Vagina (tissue), 2 donors: ENCODE results near the gene DNM1L.

ENCODE experiments used
- POLR2A ChIP-seq, 2 donors: fragments of 450-650 bp; IDR thresholded peaks; one replicate each; pipeline ENCODE4 v1.6.1; 2017; ENCODE audit warnings: antibody characterized with exemption in 2 of 2, mild to moderate bottlenecking in 2 of 2, moderate library complexity in 2 of 2
- POLR2AphosphoS5 ChIP-seq, 2 donors: sonication (generic); formaldehyde crosslinking; IDR thresholded peaks; one replicate each; pipeline ENCODE4 v1.9.0; 2017; ENCODE audit warnings: antibody characterized with exemption in 2 of 2, mild to moderate bottlenecking in 2 of 2, low read depth in 1 of 2; ENCODE audit not compliant: insufficient read depth in 1 of 2
- TF ChIP-seq, protein P1 (sequence below), 3 experiments: fragments of 450-650 bp in 2 of 3; fragments of 200-600 bp in 1 of 3; sonication (generic) in 1 of 3; IDR thresholded peaks; one replicate each; pipeline ENCODE4 v1.5.1; 2017 to 2019; ENCODE audit warnings: antibody characterized with exemption in 3 of 3, mild to moderate bottlenecking in 2 of 3, moderate library complexity in 2 of 3

DNA sequence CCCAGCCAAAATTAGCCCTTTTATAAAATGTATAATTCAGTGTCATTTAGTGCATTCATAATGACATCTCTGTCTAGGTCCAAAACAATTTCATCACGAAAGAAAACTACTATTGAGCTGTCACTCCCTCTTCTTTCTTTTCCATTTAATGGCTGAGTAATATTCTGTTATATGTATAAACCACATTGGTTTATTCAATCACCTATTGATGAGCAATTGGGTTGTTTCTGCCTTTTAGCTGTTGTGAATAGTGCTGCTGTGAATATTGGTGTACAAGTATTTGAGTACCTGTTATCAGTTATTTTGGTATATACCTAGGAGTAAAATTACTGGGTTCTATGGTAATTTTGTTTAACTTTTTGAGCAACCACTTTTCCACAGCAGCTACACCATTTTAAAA is 7.2 kb downstream of the DNM1L start:
- TF ChIP-seq, protein P1, sequence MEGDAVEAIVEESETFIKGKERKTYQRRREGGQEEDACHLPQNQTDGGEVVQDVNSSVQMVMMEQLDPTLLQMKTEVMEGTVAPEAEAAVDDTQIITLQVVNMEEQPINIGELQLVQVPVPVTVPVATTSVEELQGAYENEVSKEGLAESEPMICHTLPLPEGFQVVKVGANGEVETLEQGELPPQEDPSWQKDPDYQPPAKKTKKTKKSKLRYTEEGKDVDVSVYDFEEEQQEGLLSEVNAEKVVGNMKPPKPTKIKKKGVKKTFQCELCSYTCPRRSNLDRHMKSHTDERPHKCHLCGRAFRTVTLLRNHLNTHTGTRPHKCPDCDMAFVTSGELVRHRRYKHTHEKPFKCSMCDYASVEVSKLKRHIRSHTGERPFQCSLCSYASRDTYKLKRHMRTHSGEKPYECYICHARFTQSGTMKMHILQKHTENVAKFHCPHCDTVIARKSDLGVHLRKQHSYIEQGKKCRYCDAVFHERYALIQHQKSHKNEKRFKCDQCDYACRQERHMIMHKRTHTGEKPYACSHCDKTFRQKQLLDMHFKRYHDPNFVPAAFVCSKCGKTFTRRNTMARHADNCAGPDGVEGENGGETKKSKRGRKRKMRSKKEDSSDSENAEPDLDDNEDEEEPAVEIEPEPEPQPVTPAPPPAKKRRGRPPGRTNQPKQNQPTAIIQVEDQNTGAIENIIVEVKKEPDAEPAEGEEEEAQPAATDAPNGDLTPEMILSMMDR (IDR thresholded peaks at IDR 0.05) = no peak
- TF ChIP-seq POLR2A (IDR thresholded peaks at IDR 0.05) (no peak), POLR2AphosphoS5 (IDR thresholded peaks at IDR 0.05; ENCODE audit: insufficient read depth in 1 of 2, low read depth in 1 of 2) (no peak)
